ENCODE results near the gene RBMS3.
"Not testable (repeated sequence)": the region's sequence is repeated elsewhere in the genome, so short reads cannot be mapped to it uniquely, and the experiment has no call there.

RBMS3 gene

DNA sequence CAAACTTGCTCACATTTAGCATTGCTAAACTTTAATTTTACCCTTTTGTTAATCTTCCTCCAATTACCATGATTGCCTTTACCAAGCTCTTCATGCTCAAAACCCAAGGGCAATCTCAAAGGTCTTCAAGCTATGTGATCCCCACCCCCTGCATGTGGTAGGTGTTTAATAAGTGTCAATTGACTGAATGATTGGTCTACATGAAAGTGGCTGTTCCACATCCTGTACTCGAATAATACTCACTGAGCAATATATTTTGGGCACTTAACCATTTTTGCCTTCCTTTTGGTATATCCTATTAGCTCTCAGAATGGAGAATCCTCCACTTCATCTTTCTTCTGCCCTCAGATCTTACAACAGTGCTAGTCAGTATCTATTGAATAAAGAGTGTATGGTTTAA lies 17.1 kb downstream of the RBMS3 start:
- in situ Hi-C loops (cut with HindIII; ENCODE audit: low pct_ligation_motif_present, low pct_unique_long_range_greater_than_20kb, low sequenced_read_pairs): no loop called here
- DNase-seq: no peak

DNA sequence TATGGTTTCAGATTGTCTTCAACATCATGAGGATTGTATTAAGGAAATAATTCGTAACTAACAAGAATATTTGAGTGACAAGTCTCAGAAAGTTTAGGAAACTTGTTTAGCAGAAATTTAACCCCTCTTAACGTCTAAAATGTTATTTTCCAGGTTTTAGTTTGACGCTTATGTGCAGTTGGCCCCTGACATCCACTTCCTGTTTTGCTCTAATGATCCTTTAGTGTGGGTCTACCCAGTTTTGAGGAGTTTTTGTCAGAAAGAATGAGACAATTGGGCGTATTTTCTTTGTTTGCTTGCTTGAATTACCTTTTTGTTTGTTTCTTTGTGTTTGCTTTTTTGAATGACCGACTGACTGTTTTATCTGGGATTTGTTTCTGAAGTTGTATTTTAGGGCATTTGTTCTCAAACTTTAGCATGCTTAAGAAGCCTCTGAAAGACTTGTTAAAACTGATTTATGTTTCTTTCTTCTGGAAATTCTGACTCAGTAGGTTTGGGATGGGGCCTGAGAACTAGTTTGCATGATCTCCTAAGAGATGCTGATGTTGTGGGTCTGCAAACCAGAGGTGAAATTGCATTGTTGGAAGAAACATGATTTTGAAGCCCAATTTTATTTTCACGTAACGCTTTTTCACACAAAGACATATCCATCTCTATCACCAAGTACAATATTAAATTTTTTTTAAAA lies 20.6 kb downstream of the RBMS3 start:
- no peak for DNase-seq
- in situ Hi-C loops (cut with HindIII; ENCODE audit: low pct_ligation_motif_present, low pct_unique_long_range_greater_than_20kb, low sequenced_read_pairs): no loop called here

GRCh38 chr3:29302619-29303018 lies 21.7 kb downstream of the RBMS3 start:
- in situ Hi-C loops (cut with HindIII; ENCODE audit: low pct_ligation_motif_present, low pct_unique_long_range_greater_than_20kb, low sequenced_read_pairs): no loop called here
- DNase-seq: no peak

GRCh38 chr3:29307295-29307694 lies 26.4 kb downstream of the RBMS3 start:
- no peak for DNase-seq
- in situ Hi-C loops (cut with HindIII; ENCODE audit: low pct_ligation_motif_present, low pct_unique_long_range_greater_than_20kb, low sequenced_read_pairs): no loop called here

GRCh38 chr3:29310865-29311264 lies 30.0 kb downstream of the RBMS3 start:
- DNase-seq: no peak
- in situ Hi-C loops (cut with HindIII; ENCODE audit: low pct_ligation_motif_present, low pct_unique_long_range_greater_than_20kb, low sequenced_read_pairs): no loop called here

DNA sequence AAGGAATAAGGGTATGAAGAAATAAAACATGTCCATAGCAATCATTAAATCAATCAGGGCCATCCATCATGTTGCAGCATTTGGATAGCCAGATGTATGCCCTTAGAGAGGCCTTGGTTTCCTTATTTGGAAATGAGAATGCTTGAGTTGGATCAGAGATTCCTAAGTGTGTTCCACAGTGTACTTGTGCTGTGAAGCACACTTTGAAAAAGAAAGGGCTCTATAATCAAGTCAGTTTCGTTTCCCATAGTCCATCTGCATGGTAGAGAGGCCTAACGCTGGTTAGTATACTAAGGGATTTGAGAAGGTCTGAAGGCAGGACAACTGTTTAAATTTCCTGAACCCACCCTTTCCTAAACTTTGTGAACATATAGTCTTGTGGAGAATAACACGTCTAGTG lies 30.9 kb downstream of the RBMS3 start:
- in situ Hi-C loops (cut with HindIII; ENCODE audit: low pct_ligation_motif_present, low pct_unique_long_range_greater_than_20kb, low sequenced_read_pairs): no loop called here
- no peak for DNase-seq

DNA sequence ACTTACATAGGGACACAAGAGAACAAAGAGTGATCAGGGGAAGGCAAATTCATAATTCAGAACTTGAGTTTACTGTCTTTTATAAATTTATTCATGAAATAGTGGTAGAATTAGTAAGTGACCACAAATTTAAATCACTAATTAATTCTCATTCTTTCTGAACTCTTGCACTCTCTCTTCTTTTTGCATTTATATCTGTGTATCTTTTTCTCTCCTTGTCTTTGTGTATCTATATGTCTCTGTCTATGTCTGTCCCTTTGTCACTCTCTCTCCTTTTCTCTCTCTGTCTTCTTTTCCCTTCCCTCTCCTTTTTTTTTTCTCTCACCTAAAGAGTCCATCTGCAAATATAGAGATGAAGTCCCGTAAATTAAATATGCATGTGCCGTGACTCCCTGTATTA lies 31.5 kb downstream of the RBMS3 start:
- in situ Hi-C loops (cut with HindIII; ENCODE audit: low pct_ligation_motif_present, low pct_unique_long_range_greater_than_20kb, low sequenced_read_pairs): no loop called here
- no peak for DNase-seq

DNA sequence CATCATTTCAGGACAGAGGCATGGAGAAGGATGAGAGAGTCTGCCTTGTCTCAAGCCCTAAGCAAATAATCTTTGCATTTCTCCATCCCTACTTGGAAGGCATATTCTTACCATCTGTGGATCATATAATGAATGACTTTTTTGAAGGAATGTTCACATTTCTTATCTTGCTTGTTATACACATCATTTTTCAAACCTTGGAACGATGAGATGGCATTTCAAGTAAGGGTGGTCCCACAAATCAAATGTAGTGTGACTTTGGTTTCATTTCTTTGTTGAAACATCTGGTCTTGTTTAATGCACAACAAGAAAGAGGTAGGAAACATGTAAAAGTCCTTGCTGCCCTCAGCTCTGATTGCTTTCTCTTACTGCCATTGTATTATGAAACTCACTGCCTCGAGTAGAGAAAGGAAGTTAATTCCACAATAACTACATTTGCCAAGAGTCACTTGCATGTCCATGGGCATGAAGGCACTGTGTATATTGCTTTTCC lies 32.1 kb downstream of the RBMS3 start:
- no peak for DNase-seq
- in situ Hi-C loops (cut with HindIII; ENCODE audit: low pct_ligation_motif_present, low pct_unique_long_range_greater_than_20kb, low sequenced_read_pairs): no loop called here

GRCh38 chr3:29313981-29314726 lies 33.3 kb downstream of the RBMS3 start:
- in situ Hi-C loops (cut with HindIII; ENCODE audit: low pct_ligation_motif_present, low pct_unique_long_range_greater_than_20kb, low sequenced_read_pairs): no loop called here
- DNase-seq: no peak

GRCh38 chr3:29314727-29315088 lies 33.8 kb downstream of the RBMS3 start:
- no peak for DNase-seq
- in situ Hi-C loops (cut with HindIII; ENCODE audit: low pct_ligation_motif_present, low pct_unique_long_range_greater_than_20kb, low sequenced_read_pairs): no loop called here

DNA sequence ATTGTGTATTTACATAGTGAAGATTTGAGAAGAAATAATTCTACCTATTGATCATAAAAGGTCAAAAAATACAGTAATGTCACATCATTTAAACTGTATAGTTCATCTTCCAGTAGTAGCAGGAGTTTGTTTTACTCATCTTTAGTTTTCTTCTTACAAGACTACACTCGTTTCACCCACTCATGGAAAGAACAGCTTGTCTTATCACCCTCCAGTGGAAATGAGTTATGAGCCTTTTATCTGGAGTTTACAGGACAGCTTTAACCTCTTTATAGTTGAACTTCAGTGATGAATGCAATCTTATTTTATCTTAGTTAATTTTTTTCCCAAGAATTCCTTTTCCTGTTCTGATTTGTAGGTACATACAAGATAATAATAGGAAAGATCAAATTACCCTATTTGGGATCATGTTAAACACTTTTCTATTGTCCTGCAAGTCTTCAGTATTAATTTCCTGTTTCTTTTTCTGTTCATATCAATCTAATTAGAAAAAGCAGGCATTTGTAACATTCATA lies 36.8 kb downstream of the RBMS3 start:
- no peak for DNase-seq
- in situ Hi-C loops (cut with HindIII; ENCODE audit: low pct_ligation_motif_present, low pct_unique_long_range_greater_than_20kb, low sequenced_read_pairs): no loop called here

GRCh38 chr3:29318251-29318650 lies 37.4 kb downstream of the RBMS3 start:
- in situ Hi-C loops (cut with HindIII; ENCODE audit: low pct_ligation_motif_present, low pct_unique_long_range_greater_than_20kb, low sequenced_read_pairs): no loop called here
- peak; percentile 87 for DNase-seq

DNA sequence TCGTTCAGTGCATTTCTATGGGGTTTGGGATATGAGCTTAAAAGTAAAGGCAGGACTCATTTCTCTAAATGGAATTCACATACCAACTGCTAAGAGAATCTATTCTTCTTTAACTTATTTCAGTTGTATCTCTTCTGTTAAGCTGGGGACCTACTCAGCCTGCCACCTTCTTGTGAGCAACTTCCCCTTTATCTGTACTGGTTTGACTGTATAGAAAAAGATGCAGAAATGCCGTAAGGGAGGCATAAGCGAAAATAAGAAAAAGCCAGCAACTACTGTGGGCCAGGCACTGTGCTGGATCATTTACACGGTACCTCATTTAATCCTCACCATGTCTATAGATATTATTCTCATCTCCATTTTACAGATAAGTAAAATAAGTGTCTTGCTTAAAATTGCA lies 38.4 kb downstream of the RBMS3 start:
- in situ Hi-C loops (cut with HindIII; ENCODE audit: low pct_ligation_motif_present, low pct_unique_long_range_greater_than_20kb, low sequenced_read_pairs): no loop called here
- DNase-seq: no peak

DNA sequence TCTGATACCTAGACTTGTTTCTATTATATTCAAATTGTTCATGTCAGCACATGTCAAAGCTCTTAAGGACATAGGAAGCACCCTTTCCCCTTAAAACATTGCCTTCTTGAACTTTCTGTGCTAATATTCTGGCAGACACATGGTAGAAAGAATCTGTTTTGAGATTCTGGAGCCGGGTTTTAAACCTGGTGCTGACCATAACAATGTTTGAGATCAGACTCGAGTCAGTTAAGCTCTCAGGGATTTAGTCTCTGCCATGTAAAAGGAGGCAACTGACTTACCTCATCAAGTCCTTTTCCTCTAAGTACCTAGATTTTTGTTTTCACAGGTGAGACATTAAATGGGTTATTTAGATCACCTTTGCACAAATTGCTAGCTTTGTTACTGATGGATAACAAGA lies 38.9 kb downstream of the RBMS3 start:
- in situ Hi-C loops (cut with HindIII; ENCODE audit: low pct_ligation_motif_present, low pct_unique_long_range_greater_than_20kb, low sequenced_read_pairs): no loop called here
- no peak for DNase-seq

GRCh38 chr3:29322586-29322985 lies 41.7 kb downstream of the RBMS3 start:
- DNase-seq: peak; percentile 60
- in situ Hi-C loops (cut with HindIII; ENCODE audit: low pct_ligation_motif_present, low pct_unique_long_range_greater_than_20kb, low sequenced_read_pairs): no loop called here

DNA sequence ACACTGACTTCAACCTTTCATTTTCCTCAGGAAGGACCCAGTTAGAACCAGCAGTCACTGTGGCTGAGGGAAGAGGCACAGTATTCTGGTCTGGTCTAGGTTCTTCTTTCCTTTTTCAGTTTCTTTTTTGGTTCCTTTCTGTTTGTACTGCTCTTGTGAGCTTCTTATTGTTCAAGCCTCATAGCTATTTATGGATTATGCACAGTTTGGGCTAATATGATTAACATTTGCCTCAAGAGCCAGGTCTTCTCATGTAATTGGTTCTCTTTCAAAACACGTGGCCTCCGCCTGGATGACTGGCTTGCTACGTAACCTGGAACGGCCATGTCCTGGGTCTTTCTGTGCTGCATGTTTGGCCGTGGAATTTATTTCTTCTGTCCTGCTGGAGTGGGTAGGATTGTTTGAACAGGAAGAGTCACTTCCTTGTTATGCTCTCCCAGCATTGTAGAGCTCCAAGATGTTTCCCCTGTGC lies 43.3 kb downstream of the RBMS3 start:
- peak; percentile 92 for DNase-seq
- in situ Hi-C loops (cut with HindIII; ENCODE audit: low pct_ligation_motif_present, low pct_unique_long_range_greater_than_20kb, low sequenced_read_pairs): no loop called here

DNA sequence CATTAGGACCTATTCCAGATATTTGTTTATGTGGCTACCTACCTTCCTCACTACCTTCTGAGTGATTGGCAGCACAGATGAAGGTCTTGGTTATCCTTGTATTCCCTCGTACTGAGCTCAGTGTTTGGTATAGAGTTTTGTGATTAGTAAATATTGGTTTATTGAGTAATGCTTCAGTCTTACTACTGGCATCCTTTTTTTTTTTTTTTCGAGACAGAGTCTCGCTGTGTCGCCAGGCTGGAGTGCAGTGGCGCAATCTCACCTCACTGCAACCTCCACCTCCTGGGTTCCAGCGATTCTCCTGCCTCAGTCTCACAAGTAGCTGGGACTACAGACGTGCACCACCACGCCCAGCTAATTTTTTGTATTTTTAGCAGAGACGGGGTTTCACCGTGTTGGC lies 45.7 kb downstream of the RBMS3 start:
- in situ Hi-C loops (cut with HindIII; ENCODE audit: low pct_ligation_motif_present, low pct_unique_long_range_greater_than_20kb, low sequenced_read_pairs); DNase-seq: not testable (repeated sequence)

DNA sequence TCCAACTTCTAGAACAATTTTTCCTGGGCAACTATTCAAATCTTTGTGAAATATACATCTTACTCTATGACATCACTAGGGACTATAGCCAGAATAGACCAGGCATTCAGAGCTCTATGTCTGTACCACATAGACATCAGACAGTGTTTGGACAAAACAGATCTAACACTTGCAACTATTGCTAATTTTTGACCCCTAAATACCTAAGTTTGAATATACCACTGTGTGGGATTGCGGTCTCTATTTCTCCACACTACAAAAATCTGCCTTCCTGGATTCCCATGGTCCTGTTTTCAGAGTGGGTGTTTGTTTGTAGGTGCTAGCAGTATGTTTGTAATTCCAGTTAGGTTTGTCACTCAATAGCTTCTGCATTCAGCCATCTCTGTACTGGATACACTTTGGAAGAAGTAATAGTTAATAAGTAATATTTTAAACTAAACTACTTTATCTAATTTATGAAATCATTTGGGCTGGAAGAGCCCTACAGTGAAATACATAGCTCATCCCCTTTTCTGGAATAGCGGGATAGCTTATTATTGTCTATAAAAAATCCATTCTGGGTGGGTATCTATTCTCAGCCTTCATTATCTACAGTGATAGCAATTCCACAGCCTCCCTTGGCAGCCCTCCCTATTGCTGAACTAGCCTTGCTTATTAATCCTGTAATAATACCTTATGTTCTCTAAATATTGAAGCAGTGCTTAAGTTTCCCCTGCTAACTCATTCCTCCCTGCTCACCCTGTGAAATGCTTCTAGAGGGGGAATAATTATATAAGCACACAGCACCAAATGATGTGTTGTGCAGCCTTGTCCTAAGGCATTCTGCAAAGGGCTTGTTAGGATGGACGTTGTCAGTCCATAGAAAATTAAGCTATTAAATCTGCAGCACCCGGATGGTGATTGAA lies 49.4 kb downstream of the RBMS3 start:
- in situ Hi-C loops (cut with HindIII; ENCODE audit: low pct_ligation_motif_present, low pct_unique_long_range_greater_than_20kb, low sequenced_read_pairs): no loop called here

DNA sequence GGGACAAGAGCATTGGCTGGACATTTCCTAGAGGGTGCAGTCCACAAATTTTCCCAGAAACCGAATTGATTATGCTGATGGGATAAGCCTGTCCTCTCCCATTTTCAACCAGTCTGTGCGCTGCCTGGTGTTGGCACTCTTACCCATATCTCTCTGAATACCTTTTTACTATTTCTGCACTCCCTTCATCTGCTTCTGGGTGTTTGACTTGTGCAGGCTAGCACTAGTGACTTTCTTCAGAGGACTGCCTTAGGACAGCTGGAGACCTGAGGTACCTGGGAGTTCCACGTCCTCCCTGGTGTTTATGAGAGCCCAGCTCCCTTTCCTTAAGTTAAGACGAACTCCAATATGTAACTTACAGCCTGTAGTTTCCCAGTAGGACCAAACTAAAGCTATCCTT lies 50.2 kb downstream of the RBMS3 start:
- DNase-seq: no peak
- in situ Hi-C loops (cut with HindIII; ENCODE audit: low pct_ligation_motif_present, low pct_unique_long_range_greater_than_20kb, low sequenced_read_pairs): no loop called here

More for the DNA sequence above, 49.4 kb downstream of the RBMS3 start:
- DNase-seq: peak; percentile 65
